H1 (cell line): ENCODE results near the gene STAC. TPM values are rescaled to one million over a fixed set of nuclear protein-coding genes. Genes with fewer than 3 reads are reported as not detected.

Experiments used
- CTCF ChIA-PET: fragments of 300-600 bp; sonication (Branson Sonifier 250); formaldehyde crosslinking; loops from one replicate; lab custom pipeline; 2021; ENCODE audit not compliant: partially characterized antibody; lab: Charles Lee
- POLR2A ChIA-PET: fragments of 300-600 bp; sonication (Branson Sonifier 250); formaldehyde crosslinking; loops from one replicate; lab custom pipeline; 2021; ENCODE audit warnings: inconsistent platforms; ENCODE audit not compliant: partially characterized antibody; lab: Charles Lee
- DNase-seq, 2 experiments: peaks; one replicate each; pipeline versions ENCODE4 v3.0.0 to v3.0.0-alpha.2; 2010 to 2022; ENCODE audit warnings: low spot score in 2 of 2, low read depth in 1 of 2, mixed read lengths in 1 of 2
- FAIRE-seq: peaks from 2 replicates; lab custom pipeline; 2011; peaks lifted over from hg19 to GRCh38; lab: Jason Lieb, UNC
- H2AFZ ChIP-seq: 2 replicates; pipeline ENCODE4 v1.8.1; 2012; ENCODE audit warnings: low read length, inconsistent platforms
- H2AK5ac ChIP-seq: 2 replicates; pipeline ENCODE4 v1.6.1; 2013; ENCODE audit warnings: low read depth, low read length
- H2BK120ac ChIP-seq: replicated peaks from 2 replicates; pipeline ENCODE3; 2013; ENCODE audit warnings: low read depth, low read length, inconsistent platforms
- H2BK12ac ChIP-seq: 2 replicates; pipeline ENCODE4 v1.6.1; 2013; ENCODE audit warnings: low read depth, low read length
- H2BK15ac ChIP-seq: 2 replicates; pipeline ENCODE4 v1.6.1; 2013; ENCODE audit warnings: low read length
- H2BK20ac ChIP-seq: 2 replicates; pipeline ENCODE4 v1.6.1; 2013; ENCODE audit warnings: low read length
- H2BK5ac ChIP-seq: 2 replicates; pipeline ENCODE4 v1.6.1; 2013; ENCODE audit warnings: low read depth, low read length
- H3K14ac ChIP-seq: 2 replicates; pipeline ENCODE4 v1.6.1; 2013; ENCODE audit warnings: inconsistent platforms; ENCODE audit not compliant: insufficient read length
- H3K18ac ChIP-seq: 2 replicates; pipeline ENCODE4 v1.6.1; 2013; ENCODE audit warnings: low read length; ENCODE audit errors: extremely low read depth
- H3K23ac ChIP-seq: 2 replicates; pipeline ENCODE4 v1.6.1; 2013; ENCODE audit warnings: inconsistent platforms; ENCODE audit not compliant: insufficient read length
- H3K23me2 ChIP-seq: 2 replicates; pipeline ENCODE4 v1.6.1; 2013; ENCODE audit warnings: low read depth, low read length
- H3K27ac ChIP-seq: 2 replicates; pipeline ENCODE4 v1.6.1; 2011; ENCODE audit warnings: low read depth, low read length, inconsistent platforms
- H3K27me3 ChIP-seq, 4 experiments: replicated peaks in 1 of 4; 1 replicate in 1 of 4; 2 replicates in 3 of 4; pipeline versions ENCODE4 v1.6.1 to v1.8.1; 2011 to 2013; ENCODE audit warnings: low read length in 3 of 4, mild to moderate bottlenecking in 3 of 4, inconsistent platforms in 2 of 4, mixed read lengths in 2 of 4, moderate library complexity in 1 of 4; ENCODE audit not compliant: control insufficient read depth in 3 of 4, insufficient read depth in 3 of 4; ENCODE audit errors: extremely low read depth in 1 of 4
- H3K36me3 ChIP-seq, 4 experiments: 2 replicates each; pipeline versions ENCODE4 v1.6.1 to v1.8.1; 2011 to 2013; ENCODE audit warnings: mild to moderate bottlenecking in 4 of 4, low read length in 3 of 4, moderate library complexity in 2 of 4, control low read depth in 1 of 4, inconsistent platforms in 1 of 4; ENCODE audit not compliant: insufficient read depth in 4 of 4, control insufficient read depth in 2 of 4
- H3K4ac ChIP-seq: replicated peaks from 2 replicates; pipeline ENCODE3; 2013; ENCODE audit warnings: low read length, low read depth, mixed read lengths, inconsistent platforms; ENCODE audit not compliant: insufficient read length
- H3K4me1 ChIP-seq, 4 experiments: replicated peaks in 1 of 4; 1 replicate in 1 of 4; 2 replicates in 3 of 4; pipeline versions ENCODE4 v1.6.1 to v1.8.1; 2011 to 2013; ENCODE audit warnings: low read length in 3 of 4, inconsistent platforms in 2 of 4, mixed read lengths in 1 of 4; ENCODE audit not compliant: insufficient read depth in 4 of 4, control insufficient read depth in 3 of 4
- H3K4me2 ChIP-seq, 2 experiments: 2 replicates each; pipeline versions ENCODE4 v1.6.1 to v1.8.1; 2011 to 2013; ENCODE audit warnings: low read depth in 2 of 2, low read length in 2 of 2, control low read depth in 1 of 2, inconsistent platforms in 1 of 2, mild to moderate bottlenecking in 1 of 2; ENCODE audit not compliant: insufficient read depth in 1 of 2
- H3K4me3 ChIP-seq, 4 experiments: fragments of 200-600, 300-600 bp in 1 of 4; sonication (generic), shearing (Covaris generic), sonication (Bioruptor Twin) in 1 of 4; 2 replicates each; pipeline versions ENCODE4 v1.5.1 to v1.8.1; 2011 to 2016; ENCODE audit warnings: low read length in 4 of 4, low read depth in 3 of 4, control low read depth in 2 of 4, inconsistent platforms in 2 of 4, mild to moderate bottlenecking in 2 of 4, mixed read lengths in 1 of 4, moderate library complexity in 1 of 4; ENCODE audit not compliant: insufficient read depth in 2 of 4; ENCODE audit errors: extremely low read depth in 1 of 4
- H3K56ac ChIP-seq: replicated peaks from 2 replicates; pipeline ENCODE3; 2013; ENCODE audit warnings: low read depth, mild to moderate bottlenecking, mixed read lengths, low read length, inconsistent platforms; ENCODE audit not compliant: insufficient read length
- H3K79me1 ChIP-seq: 2 replicates; pipeline ENCODE4 v1.6.1; 2013; ENCODE audit warnings: low read depth, low read length, control low read depth
- H3K79me2 ChIP-seq, 2 experiments: 2 replicates each; pipeline versions ENCODE4 v1.6.1 to v1.8.1; 2012 to 2013; ENCODE audit warnings: low read length in 2 of 2, mild to moderate bottlenecking in 2 of 2, inconsistent platforms in 1 of 2; ENCODE audit not compliant: insufficient read depth in 2 of 2, control insufficient read depth in 1 of 2
- H3K9ac ChIP-seq, 4 experiments: replicated peaks in 1 of 4; 1 replicate in 1 of 4; 2 replicates in 3 of 4; pipeline versions ENCODE4 v1.6.1 to v1.8.1; 2011 to 2013; ENCODE audit warnings: low read depth in 3 of 4, low read length in 3 of 4, control low read depth in 2 of 4, mild to moderate bottlenecking in 2 of 4, moderate library complexity in 2 of 4, inconsistent platforms in 1 of 4; ENCODE audit errors: extremely low read depth in 1 of 4
- H3K9me3 ChIP-seq, 2 experiments: 2 replicates each; pipeline versions ENCODE4 v1.6.1 to v1.8.1; 2012 to 2013; ENCODE audit warnings: mild to moderate bottlenecking in 2 of 2, moderate library complexity in 2 of 2, control low read depth in 1 of 2, inconsistent platforms in 1 of 2, low read depth in 1 of 2, low read length in 1 of 2, mixed read lengths in 1 of 2; ENCODE audit not compliant: insufficient read depth in 2 of 2
- H4K20me1 ChIP-seq, 2 experiments: replicated peaks in 1 of 2; 2 replicates each; pipeline versions ENCODE3 to v1.8.1; 2011 to 2013; ENCODE audit warnings: inconsistent platforms in 2 of 2, low read length in 2 of 2, mild to moderate bottlenecking in 1 of 2; ENCODE audit not compliant: insufficient read depth in 2 of 2, control insufficient read depth in 1 of 2
- H4K5ac ChIP-seq: 2 replicates; pipeline ENCODE4 v1.6.1; 2013; ENCODE audit warnings: low read length, low read depth, mixed read lengths, inconsistent platforms; ENCODE audit not compliant: insufficient read length
- H4K8ac ChIP-seq: 2 replicates; pipeline ENCODE4 v1.8.0; 2013; ENCODE audit warnings: mild to moderate bottlenecking, moderate library complexity, low read length, inconsistent platforms; ENCODE audit not compliant: insufficient read depth; ENCODE audit errors: extremely low read depth
- H4K91ac ChIP-seq: replicated peaks from 2 replicates; pipeline ENCODE3; 2013; ENCODE audit warnings: low read length, mixed read lengths, inconsistent platforms; ENCODE audit not compliant: insufficient read length
- CHD1 ChIP-seq: IDR thresholded peaks from 2 replicates; pipeline ENCODE4 v1.6.1; 2012; ENCODE audit warnings: low read depth, low read length, improper control_type of control experiment
- CREB1 ChIP-seq: IDR thresholded peaks from 2 replicates; pipeline ENCODE4 v1.6.1; 2012; ENCODE audit warnings: inconsistent platforms
- HDAC6 ChIP-seq: IDR thresholded peaks from one replicate; pipeline ENCODE4 v1.7.1; 2012; ENCODE audit warnings: low read depth, mild to moderate bottlenecking, inconsistent platforms, low read length, moderate library complexity
- JUND ChIP-seq: IDR thresholded peaks from 2 replicates; pipeline ENCODE4 v1.6.1; 2011; ENCODE audit warnings: mild to moderate bottlenecking, improper control_type of control experiment, low read length
- NRF1 ChIP-seq: IDR thresholded peaks from 2 replicates; pipeline ENCODE4 v1.6.1; 2011; ENCODE audit warnings: mild to moderate bottlenecking, low read depth, low read length, improper control_type of control experiment
- TBP ChIP-seq: IDR thresholded peaks from 2 replicates; pipeline ENCODE4 v1.6.1; 2011; ENCODE audit warnings: low read depth, low read length, improper control_type of control experiment
- YY1 ChIP-seq: IDR thresholded peaks from 2 replicates; pipeline ENCODE4 v1.6.1; 2011; ENCODE audit warnings: low read depth, mild to moderate bottlenecking, low read length
- WGBS, 2 experiments: shearing (Covaris generic) in 1 of 2; methylation state at CpG; one replicate each; pipeline versions ENCODE4 v1.1.6 to v1.1.7; 2013 to 2015; ENCODE audit warnings: low lambda C conversion rate in 2 of 2, mixed read lengths in 2 of 2, inconsistent platforms in 1 of 2, low coverage in 1 of 2, missing lambda C conversion rate in 1 of 2; ENCODE audit not compliant: insufficient replicate concordance in 2 of 2, insufficient coverage in 1 of 2, insufficient read length in 1 of 2; ENCODE audit errors: extremely low coverage in 1 of 2, missing lambda C conversion rate in 1 of 2; 5-methylcytosine and 5-hydroxymethylcytosine counted together
- polyA plus RNA-seq, 7 experiments: library from polyadenylated mRNA; depleted of rRNA in 3 of 7; stranded (reverse) in 5 of 7; unstranded in 2 of 7; fragments of >200 nt in 5 of 7; fragments of 200-250 nt in 2 of 7; gene quantifications; 1 replicate in 5 of 7; 2 replicates in 1 of 7; 4 replicates in 1 of 7; pipeline versions ENCODE4 v1.2.1 to v1.2.3, GENCODE V29; 2011 to 2013; ENCODE audit warnings: missing spikeins in 2 of 7, mixed read lengths in 2 of 7
- total RNA-seq: library from RNA; stranded (reverse); fragmentation: NEBNext Ultra II Directional; extraction: Animal tissue kit (Norgen Biotek cat#: 25700); gene quantifications from 2 replicates; pipeline ENCODE4 v1.2.1, GENCODE V29; 2021

STAC gene
- total and polyA plus RNA-seq, 2 of the 8 experiments (the other 6 are each of a cell fraction or from before 2014, with no cell fraction given): 8.0 to 18.1 TPM

- no peak for DNase-seq
- WGBS, 2 experiments: 89% methylated on average over 5 of the region's 5 CpGs; no CpG with 5 or more reads in 1 of the 2 experiments
- TF ChIP-seq NRF1: no peak
- no peak for TF ChIP-seq CHD1
- TF ChIP-seq HDAC6: no peak
- no peak for TF ChIP-seq YY1
- TF ChIP-seq JUND: no peak
- no peak for TF ChIP-seq TBP
- TF ChIP-seq CREB1: no peak
- TF ChIP-seq, all 59 proteins: peak for 0
- H3K56ac ChIP-seq: no peak overlapping the region
- H4K91ac ChIP-seq: no peak overlapping the region
- H4K8ac ChIP-seq: no peak overlapping the region
- H2AFZ ChIP-seq: no peak overlapping the region
- H3K4me1 ChIP-seq: no peaks in the 10 kb centered on the region
- H2BK20ac ChIP-seq: no peak overlapping the region
- H4K20me1 ChIP-seq: no peaks in the 10 kb centered on the region
- no peak overlapping the region for H3K9ac ChIP-seq
- no peak overlapping the region for H3K18ac ChIP-seq
- no peak overlapping the region for H3K14ac ChIP-seq
- H3K4me3 ChIP-seq: no peak overlapping the region
- H2BK12ac ChIP-seq: no peak overlapping the region
- no peaks in the 10 kb centered on the region; a peak in 1 of 8 replicates for H3K36me3 ChIP-seq
- no peak overlapping the region for H2AK5ac ChIP-seq
- H3K4ac ChIP-seq: no peak overlapping the region
- no peak overlapping the region for H2BK120ac ChIP-seq
- H3K23me2 ChIP-seq: no peaks in the 10 kb centered on the region; the same call in 1 of the 2 replicates
- ChIA-PET CTCF (interaction anchor here (0.6 kb wide), 2 partner anchors 246 to 672 kb away, joined by 3 read pairs; no protein-coding TSS in a partner anchor), POLR2A (no interaction called here)
- H3K27me3 ChIP-seq: no peaks in the 10 kb centered on the region
- H3K23ac ChIP-seq: no peak overlapping the region
- no peaks in the 10 kb centered on the region for H3K79me2 ChIP-seq
- H4K5ac ChIP-seq: no peak overlapping the region
- no peak overlapping the region for H3K4me2 ChIP-seq
- no peak overlapping the region for H2BK5ac ChIP-seq
- no peak for FAIRE-seq
- H3K27ac ChIP-seq: no peak overlapping the region
- no peaks in the 10 kb centered on the region for H3K9me3 ChIP-seq
- no peak overlapping the region for H2BK15ac ChIP-seq
- H3K79me1 ChIP-seq: no peaks in the 10 kb centered on the region
These were observed 131.6 kb downstream of the STAC start for GRCh38 chr3:36511791-36512486.
